ENCODE data around the gene HAUS3. TPM values are rescaled to one million over a fixed set of nuclear protein-coding genes. Genes with fewer than 3 reads are reported as not detected.
"Not testable (repeated sequence)": the region's sequence is repeated elsewhere in the genome, so short reads cannot be mapped to it uniquely, and the experiment has no call there.

Gene HAUS3
- total RNA-seq, 1 experiment from 2014 or later: 11.9 TPM

GRCh38 chr4:2275546-2276251, 33.8 kb upstream of the HAUS3 start:
- ChIA-PET CTCF (no interaction called here), POLR2A (no interaction called here)

DNA sequence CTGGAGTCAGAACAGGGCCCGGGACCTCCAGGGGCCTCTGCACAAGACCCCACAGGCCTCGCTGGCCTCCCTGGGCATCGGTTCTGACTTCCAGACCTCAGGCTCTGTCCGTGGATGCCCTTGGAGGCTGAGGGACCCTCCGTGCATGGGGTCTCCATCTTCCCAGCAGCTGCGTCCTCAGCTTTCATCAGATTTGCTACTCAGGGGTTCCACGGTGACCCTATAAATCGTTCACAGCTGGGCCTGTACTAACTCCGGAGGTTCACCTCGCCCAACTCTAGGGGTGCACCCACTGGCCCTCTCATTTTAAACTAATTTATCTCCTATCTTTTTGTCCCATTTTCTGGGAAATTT, 33.1 kb upstream of the HAUS3 start:
- H3K9me3 Mint-ChIP-seq; H3K4me1 Mint-ChIP-seq; POLR2A ChIA-PET; ATAC-seq; CTCF ChIA-PET; DNase-seq (ENCODE audit: low spot score); H3K27ac Mint-ChIP-seq; H3K27me3 Mint-ChIP-seq (ENCODE audit: low read depth); H3K36me3 Mint-ChIP-seq; H3K4me3 Mint-ChIP-seq: not testable (repeated sequence)

More at GRCh38 chr4:2275546-2276251, 33.8 kb upstream of the HAUS3 start:
- no peaks in the 10 kb centered on the region for H3K9me3 Mint-ChIP-seq
- no peaks in the 10 kb centered on the region for H3K27me3 Mint-ChIP-seq (ENCODE audit: low read depth)
- ATAC-seq (no peak), DNase-seq (ENCODE audit: low spot score) (no peak)
- H3K4me3 Mint-ChIP-seq: no peak overlapping the region
- TF ChIP-seq PRRX2 (CRISPR knock-in tag; IDR thresholded peaks at IDR 0.05): no peak
- TF ChIP-seq, protein P1, sequence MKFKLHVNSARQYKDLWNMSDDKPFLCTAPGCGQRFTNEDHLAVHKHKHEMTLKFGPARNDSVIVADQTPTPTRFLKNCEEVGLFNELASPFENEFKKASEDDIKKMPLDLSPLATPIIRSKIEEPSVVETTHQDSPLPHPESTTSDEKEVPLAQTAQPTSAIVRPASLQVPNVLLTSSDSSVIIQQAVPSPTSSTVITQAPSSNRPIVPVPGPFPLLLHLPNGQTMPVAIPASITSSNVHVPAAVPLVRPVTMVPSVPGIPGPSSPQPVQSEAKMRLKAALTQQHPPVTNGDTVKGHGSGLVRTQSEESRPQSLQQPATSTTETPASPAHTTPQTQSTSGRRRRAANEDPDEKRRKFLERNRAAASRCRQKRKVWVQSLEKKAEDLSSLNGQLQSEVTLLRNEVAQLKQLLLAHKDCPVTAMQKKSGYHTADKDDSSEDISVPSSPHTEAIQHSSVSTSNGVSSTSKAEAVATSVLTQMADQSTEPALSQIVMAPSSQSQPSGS (CRISPR knock-in tag; IDR thresholded peaks at IDR 0.05; ENCODE audit: borderline replicate concordance, low read depth): no peak
- TF ChIP-seq ZNF138 (CRISPR knock-in tag; conservative IDR thresholded peaks at IDR 0.05): no peak
- no peak for TF ChIP-seq USF1 (CRISPR knock-in tag; IDR thresholded peaks at IDR 0.05)
- no peak overlapping the region for H3K27ac Mint-ChIP-seq
- H3K36me3 Mint-ChIP-seq: no peaks in the 10 kb centered on the region
- H3K4me1 Mint-ChIP-seq: no peaks in the 10 kb centered on the region

DNA sequence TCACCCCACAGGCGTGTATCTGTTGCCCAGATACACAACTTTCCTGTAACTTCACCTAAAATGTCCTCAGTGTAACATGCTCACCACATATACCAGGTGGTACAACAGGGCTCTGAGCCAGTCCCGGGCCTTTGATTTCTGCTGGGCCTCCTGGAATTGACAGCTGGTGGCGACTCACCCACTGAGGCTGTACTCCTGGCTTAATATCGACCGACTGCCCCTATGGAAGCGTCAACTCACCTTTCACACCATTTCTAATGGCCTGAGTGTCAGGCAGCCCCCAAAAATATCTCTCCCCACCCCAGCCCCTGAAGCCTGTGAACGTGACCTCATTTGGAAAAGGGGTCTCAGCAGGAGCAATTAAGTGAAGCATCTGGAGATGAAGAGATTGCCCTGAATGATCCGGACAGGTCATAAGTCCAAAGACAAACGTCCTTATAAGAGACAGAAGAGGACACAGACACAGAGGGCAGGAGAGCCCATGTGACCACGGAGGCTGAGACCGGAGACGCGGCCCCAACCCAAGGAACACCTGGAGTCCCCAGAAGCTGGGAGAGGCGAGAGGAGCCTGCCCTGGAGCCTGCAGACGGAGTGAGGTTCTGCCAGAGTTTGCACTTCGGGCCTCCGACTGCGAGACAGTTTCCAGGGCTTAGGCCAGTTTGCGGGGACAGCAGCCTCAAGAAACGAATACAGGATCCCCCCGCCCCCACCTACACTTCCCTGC, 32.6 kb upstream of the HAUS3 start:
- H3K4me1 Mint-ChIP-seq: peaks cover 2% of the 10 kb centered on the region
- no peak for DNase-seq (ENCODE audit: low spot score)
- H3K9me3 Mint-ChIP-seq: no peaks in the 10 kb centered on the region
- H3K27ac Mint-ChIP-seq: no peak overlapping the region
- ATAC-seq: no peak
- no peak overlapping the region for H3K4me3 Mint-ChIP-seq
- no peaks in the 10 kb centered on the region for H3K36me3 Mint-ChIP-seq
- no peaks in the 10 kb centered on the region for H3K27me3 Mint-ChIP-seq (ENCODE audit: low read depth)
- POLR2A ChIA-PET: no interaction called here
- CTCF ChIA-PET: no interaction called here
- TF ChIP-seq EMX1 (CRISPR knock-in tag; IDR thresholded peaks at IDR 0.05): no peak
- TF ChIP-seq ATF3 (CRISPR knock-in tag; conservative IDR thresholded peaks at IDR 0.05): no peak
- TF ChIP-seq RELA (CRISPR knock-in tag; IDR thresholded peaks at IDR 0.05; ENCODE audit: borderline replicate concordance): no peak
- TF ChIP-seq NFE2L1 (CRISPR knock-in tag; IDR thresholded peaks at IDR 0.05): no peak
- no peak for TF ChIP-seq CBFB (CRISPR knock-in tag; IDR thresholded peaks at IDR 0.05; ENCODE audit: low read depth)
- no peak for TF ChIP-seq GRHL2 (CRISPR knock-in tag; IDR thresholded peaks at IDR 0.05; ENCODE audit: insufficient replicate concordance, severe bottlenecking)
- no peak for TF ChIP-seq CREM (CRISPR knock-in tag; IDR thresholded peaks at IDR 0.05)
- TF ChIP-seq E2F4 (CRISPR knock-in tag; IDR thresholded peaks at IDR 0.05; ENCODE audit: borderline replicate concordance, low read depth): no peak
- no peak for TF ChIP-seq FOXP1 (CRISPR knock-in tag; IDR thresholded peaks at IDR 0.05; ENCODE audit: borderline replicate concordance)
- no peak for TF ChIP-seq ZNF671 (CRISPR knock-in tag; IDR thresholded peaks at IDR 0.05)
- no peak for TF ChIP-seq E2F5 (CRISPR knock-in tag; IDR thresholded peaks at IDR 0.05)
- no peak for TF ChIP-seq STAT6 (CRISPR knock-in tag; conservative IDR thresholded peaks at IDR 0.05; ENCODE audit: low read depth)
- no peak for TF ChIP-seq ZNF532 (CRISPR knock-in tag; IDR thresholded peaks at IDR 0.05; ENCODE audit: borderline replicate concordance)

Measured in WTC11 (cell line).